Stomach (tissue), 9 donors: ENCODE data around the gene SFPQ. TPM values are rescaled to one million over a fixed set of nuclear protein-coding genes. Genes with fewer than 3 reads are reported as not detected.
"Not testable (repeated sequence)": the region's sequence is repeated elsewhere in the genome, so short reads cannot be mapped to it uniquely, and the experiment has no call there.

Experiments used
- DNase-seq, 2 donors: peaks; one replicate each; pipeline versions ENCODE4 v3.0.0 to v3.0.0-alpha.2; 2013 to 2019
- H3K27ac ChIP-seq, 5 donors: fragments of 200-600 bp in 4 of 5; sonication (generic) in 4 of 5; one replicate each; pipeline ENCODE4 v1.5.1; 2013 to 2019; ENCODE audit warnings: mild to moderate bottlenecking in 1 of 5, moderate library complexity in 1 of 5
- H3K27me3 ChIP-seq, 3 donors: fragments of 200-600 bp; sonication (generic); one replicate each; pipeline ENCODE4 v1.5.1; 2017 to 2019; ENCODE audit warnings: mixed run types in 1 of 3
- H3K36me3 ChIP-seq, 4 donors: fragments of 200-600 bp; sonication (generic); 1 replicate in 3 of 4; 2 replicates in 1 of 4; pipeline ENCODE4 v1.5.1; 2016 to 2019
- H3K4me1 ChIP-seq, 4 donors: fragments of 200-600 bp; sonication (generic); one replicate each; pipeline ENCODE4 v1.5.1; 2016 to 2019
- H3K4me3 ChIP-seq, 4 donors: fragments of 200-600 bp; sonication (generic) in 3 of 4; one replicate each; pipeline ENCODE4 v1.5.1; 2016 to 2019; ENCODE audit warnings: mild to moderate bottlenecking in 1 of 4
- H3K9me3 ChIP-seq, 4 donors: fragments of 200-600 bp; sonication (generic); one replicate each; pipeline ENCODE4 v1.5.1; 2016 to 2019
- CTCF ChIP-seq, 7 experiments: fragments of 450-650 bp in 4 of 7; fragments of 200-600 bp in 3 of 7; sonication (generic) in 3 of 7; IDR thresholded peaks; one replicate each; pipeline ENCODE4 v1.5.1; 2016 to 2019; ENCODE audit warnings: antibody characterized with exemption in 7 of 7, control low read depth in 2 of 7, mild to moderate bottlenecking in 1 of 7
- EP300 ChIP-seq: sonication (generic); formaldehyde crosslinking; IDR thresholded peaks from one replicate; pipeline ENCODE4 v1.6.1; 2017; ENCODE audit warnings: antibody characterized with exemption
- POLR2A ChIP-seq, 4 donors: fragments of 450-650 bp; IDR thresholded peaks; one replicate each; pipeline ENCODE4 v1.6.1; 2016; ENCODE audit warnings: antibody characterized with exemption in 4 of 4, control low read depth in 2 of 4, mild to moderate bottlenecking in 1 of 4, moderate library complexity in 1 of 4
- POLR2AphosphoS5 ChIP-seq, 3 donors: sonication (generic); formaldehyde crosslinking; IDR thresholded peaks; one replicate each; pipeline ENCODE4 v1.6.1; 2016; ENCODE audit warnings: antibody characterized with exemption in 3 of 3
- WGBS, 5 donors: extraction: QIAGEN DNeasy Blood & Tissue Kit in 3 of 5; methylation state at CpG; one replicate each; pipeline versions ENCODE4 v1.1.5 to v1.1.7; 2013 to 2018; 5-methylcytosine and 5-hydroxymethylcytosine counted together
- intact Hi-C: fragments of 100-400 bp; cut with DNase I; formaldehyde crosslinking; loops from one replicate; pipeline ENCODE4 v1.15.1; 2023; ENCODE audit warnings: low total_unique reads
- polyA plus RNA-seq, 3 donors: library from polyadenylated mRNA; stranded (reverse); fragments of 200-250 nt; gene quantifications; one replicate each; pipeline ENCODE4 v1.2.3, GENCODE V29; 2013
- small RNA-seq, 4 donors: library from RNA; depleted of rRNA; stranded (forward); fragments of <200 nt; gene quantifications; one replicate each; pipeline ENCODE3, GENCODE V24; 2016
- total RNA-seq, 5 donors: library from RNA; depleted of rRNA; stranded (reverse); fragments of >200 nt; gene quantifications; one replicate each; pipeline versions ENCODE4 v1.1.0 to v1.2.3, GENCODE V29; 2014 to 2016
- donor health status: healthy with polysubstance abuse.
- donor health status: Bipolar disorder and iron deficiency.
- donor health status: healthy.

Gene SFPQ
- total and polyA plus RNA-seq, 8 donors: 86.8 to 523 (median 210) TPM

- Histone ChIP-seq H3K27me3 (no peaks in the 10 kb centered on the region), H3K36me3 (no peaks in the 10 kb centered on the region), H3K4me1 (peaks cover 0 to 10% (median 4%) of the 10 kb centered on the region in 4 donors), H3K27ac (no peak overlapping the region), H3K9me3 (no peaks in the 10 kb centered on the region), H3K4me3 (no peak overlapping the region)
- no peak for DNase-seq
- intact Hi-C loops: no loop called here
- TF ChIP-seq EP300: no peak
- no peak for TF ChIP-seq POLR2A (IDR thresholded peaks at IDR 0.05)
- no peak for TF ChIP-seq POLR2AphosphoS5 (IDR thresholded peaks at IDR 0.05)
- no peak for TF ChIP-seq CTCF (IDR thresholded peaks at IDR 0.05)
- WGBS, 5 donors: 82 to 90% (median 88%) methylated on average over 12 of the region's 12 CpGs
These were observed 49.0 kb downstream of the SFPQ start for GRCh38 chr1:35143737-35144508.

DNA sequence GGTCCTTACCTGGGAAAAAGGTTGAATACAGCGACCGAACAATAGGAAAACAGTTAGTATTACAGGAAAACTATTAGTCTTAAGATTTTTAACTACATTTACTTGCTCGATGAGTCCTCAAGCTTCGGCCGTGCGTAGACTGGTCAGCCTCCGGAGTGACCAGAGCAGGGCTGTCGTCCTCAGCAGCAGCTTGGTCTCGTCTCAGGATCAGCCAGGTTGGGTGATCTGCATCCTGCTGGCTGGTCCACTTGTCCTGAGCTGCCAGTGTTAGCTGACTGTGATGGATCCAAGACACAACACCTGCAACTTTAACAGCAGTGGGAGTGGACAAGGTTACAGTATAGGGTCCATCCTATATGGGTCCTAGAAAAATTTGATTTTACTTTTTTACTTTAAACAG, 50.2 kb downstream of the SFPQ start:
- not testable (repeated sequence) for H3K27ac ChIP-seq

GRCh38 chr1:35142294-35142693, 50.7 kb downstream of the SFPQ start:
- intact Hi-C loops, H3K36me3 ChIP-seq, DNase-seq, H3K9me3 ChIP-seq, H3K27ac ChIP-seq, H3K4me3 ChIP-seq, H3K27me3 ChIP-seq: not testable (repeated sequence)
- H3K4me1 ChIP-seq: peaks cover 0 to 10% (median 4%) of the 10 kb centered on the region in 4 donors

More for the DNA sequence above, 50.2 kb downstream of the SFPQ start:
- H3K4me3 ChIP-seq, intact Hi-C loops, H3K36me3 ChIP-seq, DNase-seq, H3K27me3 ChIP-seq, H3K9me3 ChIP-seq: not testable (repeated sequence)
- 82 to 93% (median 85%) methylated on average over 9 of the region's 9 CpGs for WGBS, 5 donors
- peaks cover 0 to 10% (median 4%) of the 10 kb centered on the region in 4 donors for H3K4me1 ChIP-seq

DNA sequence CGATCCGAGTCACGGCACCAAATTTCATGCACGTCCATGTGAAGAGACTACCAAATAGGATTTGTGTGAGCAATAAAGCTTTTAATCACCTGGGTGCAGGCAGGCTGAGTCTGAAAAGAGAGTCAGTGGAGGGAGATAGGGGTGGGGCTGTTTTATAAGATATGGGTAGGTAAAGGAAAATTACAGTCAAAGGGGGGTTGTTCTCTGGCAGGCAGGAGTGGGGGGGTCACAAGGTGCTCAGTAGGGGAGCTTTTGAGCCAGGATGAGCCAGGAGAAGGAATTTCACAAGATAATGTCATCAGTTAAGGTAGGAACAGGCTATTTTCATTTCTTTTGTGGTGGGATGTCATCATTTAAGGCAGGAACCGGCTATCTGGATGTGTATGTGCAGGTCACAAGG, 55.4 kb downstream of the SFPQ start:
- H3K36me3 ChIP-seq, H3K27me3 ChIP-seq, H3K4me1 ChIP-seq, H3K9me3 ChIP-seq, H3K27ac ChIP-seq, H3K4me3 ChIP-seq, intact Hi-C loops, DNase-seq: not testable (repeated sequence)
- WGBS, 5 donors: 83 to 95% (median 90%) methylated on average over 5 of the region's 5 CpGs

- DNase-seq: no peak
- TF ChIP-seq POLR2A (IDR thresholded peaks at IDR 0.05) (no peak), EP300 (no peak), POLR2AphosphoS5 (IDR thresholded peaks at IDR 0.05) (no peak), CTCF (IDR thresholded peaks at IDR 0.05) (no peak)
- intact Hi-C loops: no loop called here
- Histone ChIP-seq H3K36me3 (no peaks in the 10 kb centered on the region), H3K27ac (no peak overlapping the region), H3K4me3 (no peak overlapping the region), H3K27me3 (no peaks in the 10 kb centered on the region), H3K9me3 (no peaks in the 10 kb centered on the region), H3K4me1 (no peaks in the 10 kb centered on the region)
- 87 to 95% (median 88%) methylated on average over 3 of the region's 3 CpGs for WGBS, 5 donors
These were observed 56.2 kb downstream of the SFPQ start for GRCh38 chr1:35136780-35137179.

Small RNA genes lying within 50 kb of the gene (small RNA-seq; reads per million reads assigned to genes)
- gene RF00019: 0 reads per million in 4 donors

Other genes with a start within 250 kb of the SFPQ start
- 100 to 1,000 TPM in 1 of 5 donors, 10 to 100 TPM in 3, 1 to 10 TPM in 1; 2.0 to 131 (median 17.6) TPM for gene TMEM35B, start 207.8 kb downstream of the SFPQ start, total RNA-seq
- gene TMEM35B, start 207.8 kb downstream of the SFPQ start, polyA plus RNA-seq: 10 to 100 TPM; 12.5 to 31.1 (median 15.1) TPM
- 10 to 100 TPM in 4 of 5 donors, 1 to 10 TPM in 1; 6.1 to 47.5 (median 35.8) TPM for gene ZMYM6, start 161.2 kb downstream of the SFPQ start, total RNA-seq
- 1 to 10 TPM; 4.9 to 8.2 (median 6.1) TPM for gene ZMYM6, start 161.2 kb downstream of the SFPQ start, polyA plus RNA-seq
- gene ZMYM1, start 113.8 kb downstream of the SFPQ start, total RNA-seq: 10 to 100 TPM in 3 of 5 donors, 1 to 10 TPM in 1, under 1 TPM in 1; 0.58 to 65.6 (median 21.8) TPM
- gene ZMYM1, start 113.8 kb downstream of the SFPQ start, polyA plus RNA-seq: 1 to 10 TPM; 1.7 to 3.0 (median 2.1) TPM
- 100 to 1,000 TPM in 1 of 5 donors, 10 to 100 TPM in 4; 19.3 to 104 (median 33.6) TPM for gene ZMYM4, start 75.6 kb upstream of the SFPQ start, total RNA-seq
- gene ZMYM4, start 75.6 kb upstream of the SFPQ start, polyA plus RNA-seq: 10 to 100 TPM in 1 of 3 donors, 1 to 10 TPM in 2; 8.8 to 13.9 (median 9.8) TPM